ENCODE measurements around the gene DNASE1L1.

DNA sequence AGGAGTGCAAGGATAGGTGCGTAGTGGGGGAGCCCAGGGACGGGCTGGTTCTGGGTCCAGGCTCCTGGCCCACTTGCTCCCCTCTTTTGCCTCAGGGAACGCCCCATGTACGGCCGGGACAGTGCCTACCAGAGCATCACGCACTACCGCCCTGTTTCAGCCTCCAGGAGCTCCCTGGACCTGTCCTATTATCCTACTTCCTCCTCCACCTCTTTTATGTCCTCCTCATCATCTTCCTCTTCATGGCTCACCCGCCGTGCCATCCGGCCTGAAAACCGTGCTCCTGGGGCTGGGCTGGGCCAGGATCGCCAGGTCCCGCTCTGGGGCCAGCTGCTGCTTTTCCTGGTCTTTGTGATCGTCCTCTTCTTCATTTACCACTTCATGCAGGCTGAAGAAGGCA, 28.3 kb downstream of the DNASE1L1 start:
- TF ChIP-seq EZH2 (IDR thresholded peaks at IDR 0.05; ENCODE audit: borderline replicate concordance, insufficient read depth, low read depth, low read length, poor library complexity, severe bottlenecking): no peak
- TF ChIP-seq, protein P1, sequence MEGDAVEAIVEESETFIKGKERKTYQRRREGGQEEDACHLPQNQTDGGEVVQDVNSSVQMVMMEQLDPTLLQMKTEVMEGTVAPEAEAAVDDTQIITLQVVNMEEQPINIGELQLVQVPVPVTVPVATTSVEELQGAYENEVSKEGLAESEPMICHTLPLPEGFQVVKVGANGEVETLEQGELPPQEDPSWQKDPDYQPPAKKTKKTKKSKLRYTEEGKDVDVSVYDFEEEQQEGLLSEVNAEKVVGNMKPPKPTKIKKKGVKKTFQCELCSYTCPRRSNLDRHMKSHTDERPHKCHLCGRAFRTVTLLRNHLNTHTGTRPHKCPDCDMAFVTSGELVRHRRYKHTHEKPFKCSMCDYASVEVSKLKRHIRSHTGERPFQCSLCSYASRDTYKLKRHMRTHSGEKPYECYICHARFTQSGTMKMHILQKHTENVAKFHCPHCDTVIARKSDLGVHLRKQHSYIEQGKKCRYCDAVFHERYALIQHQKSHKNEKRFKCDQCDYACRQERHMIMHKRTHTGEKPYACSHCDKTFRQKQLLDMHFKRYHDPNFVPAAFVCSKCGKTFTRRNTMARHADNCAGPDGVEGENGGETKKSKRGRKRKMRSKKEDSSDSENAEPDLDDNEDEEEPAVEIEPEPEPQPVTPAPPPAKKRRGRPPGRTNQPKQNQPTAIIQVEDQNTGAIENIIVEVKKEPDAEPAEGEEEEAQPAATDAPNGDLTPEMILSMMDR (IDR thresholded peaks at IDR 0.05): no peak

All from B cell (primary cell).